GM12878 (cell line): Measurements from ENCODE around the gene TCERG1L. TPM values are rescaled to one million over a fixed set of nuclear protein-coding genes. Genes with fewer than 3 reads are reported as not detected.

Experiments
- ATAC-seq: fragments of 200-7000 bp; cut with Tn5 transposase; 3 replicates; pipeline ENCODE4 v1.9.1; 2020; ENCODE audit warnings: mild to moderate bottlenecking, moderate library complexity
- BruUV-seq: library from RNA; stranded (reverse); fragments of 400-500 nt; replicated peaks from 2 replicates; lab custom pipeline; 2021; lab: Mats Ljungman, UMichigan
- CTCF ChIA-PET: fragments of 300-600 bp; sonication (Branson Sonifier 250); formaldehyde crosslinking; extraction: SDS; loops from one replicate; lab custom pipeline; 2021; ENCODE audit warnings: inconsistent platforms; lab: Yijun Ruan, JAX
- POLR2A ChIA-PET: fragments of 350-600 bp; formaldehyde crosslinking; extraction: SDS; loops from one replicate; lab custom pipeline; 2021; ENCODE audit warnings: inconsistent platforms; lab: Charles Lee
- RAD21 ChIA-PET: fragments of 300-600 bp; sonication (Branson Sonifier 250); formaldehyde crosslinking; loops from one replicate; lab custom pipeline; 2023; ENCODE audit warnings: antibody characterized with exemption; ENCODE audit not compliant: unreplicated experiment; lab: Charles Lee
- SMC1A ChIA-PET: fragments of 300-600 bp; sonication (Branson Sonifier 250); formaldehyde crosslinking; loops from one replicate; lab custom pipeline; 2023; ENCODE audit not compliant: unreplicated experiment, uncharacterized antibody; lab: Charles Lee
- DNase-seq: peaks from one replicate; pipeline ENCODE4 v3.0.0-alpha.2; 2011; ENCODE audit warnings: low read depth, low spot score
- FAIRE-seq: peaks from 3 replicates; lab custom pipeline; 2011; peaks lifted over from hg19 to GRCh38; lab: Jason Lieb, UNC
- H2AFZ ChIP-seq: 2 replicates; pipeline ENCODE4 v1.6.0; 2011; ENCODE audit warnings: low read depth, low read length, control low read depth; ENCODE audit not compliant: control insufficient read depth
- H3K27ac ChIP-seq: 2 replicates; pipeline ENCODE4 v1.5.1; 2011; ENCODE audit warnings: control low read depth; ENCODE audit not compliant: control insufficient read depth, insufficient read depth
- H3K27me3 ChIP-seq, 2 experiments: replicated peaks in 1 of 2; 2 replicates each; pipeline versions ENCODE4 v1.6.0 to v1.6.1; 2011; ENCODE audit warnings: low read length in 1 of 2; ENCODE audit not compliant: control insufficient read depth in 2 of 2, insufficient read depth in 2 of 2
- H3K36me3 ChIP-seq, 2 experiments: 2 replicates each; pipeline ENCODE4 v1.5.1; 2011; ENCODE audit warnings: low read length in 1 of 2; ENCODE audit not compliant: control insufficient read depth in 2 of 2, insufficient read depth in 2 of 2
- H3K4me1 ChIP-seq: 2 replicates; pipeline ENCODE4 v1.6.1; 2011; ENCODE audit warnings: mild to moderate bottlenecking, low read length, moderate library complexity, mixed read lengths; ENCODE audit not compliant: control insufficient read depth, insufficient read depth
- H3K4me2 ChIP-seq: 2 replicates; pipeline ENCODE4 v1.6.0; 2011; ENCODE audit warnings: control low read depth; ENCODE audit not compliant: control insufficient read depth, insufficient read depth
- H3K4me3 ChIP-seq: fragments of 200-600 bp; sonication (generic); 2 replicates; pipeline ENCODE4 v1.5.1; 2016
- H3K79me2 ChIP-seq: 2 replicates; pipeline ENCODE4 v1.6.0; 2011; ENCODE audit warnings: low read length; ENCODE audit not compliant: control insufficient read depth, insufficient read depth
- H3K9ac ChIP-seq: 2 replicates; pipeline ENCODE4 v1.8.0; 2011; ENCODE audit warnings: low read length, control low read depth, mixed read lengths; ENCODE audit not compliant: control insufficient read depth, insufficient read depth
- H3K9me3 ChIP-seq: replicated peaks from 3 replicates; pipeline ENCODE4 v1.5.1; 2011; ENCODE audit warnings: mild to moderate bottlenecking, low read length; ENCODE audit not compliant: control insufficient read depth, insufficient read depth
- H4K20me1 ChIP-seq: 2 replicates; pipeline ENCODE4 v1.6.0; 2011; ENCODE audit not compliant: control insufficient read depth, insufficient read depth
- ATF3 ChIP-seq: IDR thresholded peaks from 2 replicates; pipeline ENCODE4 v1.6.1; 2011; ENCODE audit warnings: low read depth, mild to moderate bottlenecking, low read length, moderate library complexity, borderline replicate concordance; ENCODE audit errors: extremely low read depth
- BMI1 ChIP-seq: fragments of 450-650 bp; IDR thresholded peaks from 2 replicates; pipeline ENCODE4 v1.6.1; 2016; ENCODE audit warnings: mild to moderate bottlenecking, moderate library complexity, borderline replicate concordance
- EED ChIP-seq: sonication (generic); IDR thresholded peaks from 2 replicates; pipeline ENCODE4 v1.6.1; 2016; ENCODE audit warnings: antibody characterized with exemption, low read depth
- GABPA ChIP-seq: IDR thresholded peaks from 2 replicates; pipeline ENCODE4 v1.6.1; 2014; ENCODE audit warnings: antibody characterized with exemption, low read depth, mild to moderate bottlenecking, inconsistent platforms
- MTA3 ChIP-seq: IDR thresholded peaks from 2 replicates; pipeline ENCODE4 v1.6.1; 2012; ENCODE audit warnings: low read length, inconsistent platforms, borderline replicate concordance
- NKRF ChIP-seq: fragments of 450-650 bp; conservative IDR thresholded peaks from 2 replicates; pipeline ENCODE4 v1.6.1; 2017; ENCODE audit warnings: mild to moderate bottlenecking, moderate library complexity
- POLR2AphosphoS2 ChIP-seq: IDR thresholded peaks from 2 replicates; pipeline ENCODE4 v1.6.1; 2011; ENCODE audit warnings: low read depth, mild to moderate bottlenecking, low read length, improper control_type of control experiment, moderate library complexity
- PRDM15 ChIP-seq: fragments of 450-650 bp; formaldehyde crosslinking; IDR thresholded peaks from 2 replicates; pipeline ENCODE4 v1.4.0; 2020; ENCODE audit warnings: mild to moderate bottlenecking, moderate library complexity
- RELA ChIP-seq: fragments of 450-650 bp; IDR thresholded peaks from 2 replicates; pipeline ENCODE4 v1.8.0; 2014; ENCODE audit warnings: borderline replicate concordance; ENCODE audit not compliant: partially characterized antibody
- RUNX3 ChIP-seq: IDR thresholded peaks from 2 replicates; pipeline ENCODE4 v1.6.1; 2012; ENCODE audit warnings: low read length, inconsistent platforms
- TARDBP ChIP-seq: IDR thresholded peaks from 2 replicates; pipeline ENCODE4 v1.6.1; 2016; ENCODE audit warnings: borderline replicate concordance
- WGBS: methylation state at CpG from one replicate; pipeline ENCODE4 v1.1.6; 2016; ENCODE audit warnings: low lambda C conversion rate; ENCODE audit not compliant: insufficient replicate concordance, insufficient coverage; ENCODE audit errors: missing lambda C conversion rate; 5-methylcytosine and 5-hydroxymethylcytosine counted together
- in situ Hi-C: fragments of 300-500 bp; cut with MboI; formaldehyde crosslinking; loops from 9 replicates; pipeline ENCODE4 v1.14.3; 2018; ENCODE audit warnings: mixed read lengths
- intact Hi-C: fragments of 100-400 bp; cut with micrococcal nuclease; formaldehyde crosslinking; loops from one replicate; pipeline ENCODE4 v1.14.2; 2022; ENCODE audit not compliant: unreplicated experiment
- polyA plus RNA-seq, 11 experiments: library from polyadenylated mRNA; depleted of rRNA in 4 of 11; unstranded in 6 of 11; stranded (reverse) in 5 of 11; fragments of >200 nt; fragmentation: Nextera tagmentation in 4 of 11; fragmentation: Illumina TruSeq in 1 of 11; extraction: Ambion mirVana in 4 of 11; extraction: Trizol in 1 of 11; gene quantifications; 1 replicate in 1 of 11; 2 replicates in 10 of 11; pipeline versions ENCODE4 v1.2.1 to v1.2.3, GENCODE V29; 2011 to 2016; ENCODE audit warnings: inconsistent platforms in 2 of 11, missing spikeins in 2 of 11, low read depth in 1 of 11
- total RNA-seq, 4 experiments: library from RNA; depleted of rRNA in 3 of 4; stranded (reverse); fragments of >200 nt in 3 of 4; fragmentation: Illumina TruSeq in 1 of 4; extraction: Trizol in 1 of 4; gene quantifications; 2 replicates each; pipeline versions ENCODE4 v1.2.1 to v1.2.3, GENCODE V29; 2013 to 2021

The TCERG1L gene
- total and polyA plus RNA-seq, 10 of the 15 experiments (the other 5 are each of a cell fraction or from before 2014, with no cell fraction given) = not detected

GRCh38 chr10:131280101-131280500, 31.4 kb downstream of the TCERG1L start:
- H2AFZ ChIP-seq = no peak overlapping the region
- H3K27ac ChIP-seq = no peak overlapping the region
- POLR2A ChIA-PET = no interaction called here
- no peaks in the 10 kb centered on the region for H3K36me3 ChIP-seq
- no peak overlapping the region for H3K4me3 ChIP-seq
- H3K27me3 ChIP-seq = no peaks in the 10 kb centered on the region
- no peaks in the 10 kb centered on the region for H4K20me1 ChIP-seq
- TF ChIP-seq EED (no peak), POLR2AphosphoS2 (no peak), GABPA (no peak), TARDBP (no peak), PRDM15 (CRISPR knock-in tag) (no peak), RUNX3 (no peak), BMI1 (no peak), MTA3 (no peak), NKRF (no peak), ATF3 (no peak), RELA (no peak)
- intact Hi-C loops (no loop called here), in situ Hi-C loops (no loop called here)
- no peaks in the 10 kb centered on the region for H3K4me1 ChIP-seq
- no TSS peak for BruUV-seq
- 0% methylated on average over 1 of the region's 1 CpG for WGBS
- H3K4me2 ChIP-seq = no peak overlapping the region
- no peaks in the 10 kb centered on the region for H3K79me2 ChIP-seq
- H3K9me3 ChIP-seq = no peaks in the 10 kb centered on the region
- no peak for DNase-seq
- ATAC-seq = no peak
- RAD21 ChIA-PET = no interaction called here
- CTCF ChIA-PET = no interaction called here
- H3K9ac ChIP-seq = no peak overlapping the region
- SMC1A ChIA-PET = no interaction called here
- no peak for FAIRE-seq
